ENCODE measurements around the gene AP3D1. TPM values are rescaled to one million over a fixed set of nuclear protein-coding genes. Genes with fewer than 3 reads are reported as not detected.

AP3D1 gene
- total RNA-seq, 1 donor from 2014 or later = 50.9 TPM

GRCh38 chr19:2060884-2061494 is 90.4 kb downstream of the AP3D1 start:
- Histone ChIP-seq H3K9me3 (ENCODE audit: low read depth) (no peaks in the 10 kb centered on the region), H3F3A (ENCODE audit: low read depth) (peaks cover 44% of the 10 kb centered on the region), H3K4me2 (peak overlapping the region; percentile 85), H3K9ac (peak overlapping the region; percentile 59), H4K20me1 (ENCODE audit: low read depth) (no peaks in the 10 kb centered on the region), H3K27me3 (no peaks in the 10 kb centered on the region), H3K79me2 (ENCODE audit: low read depth) (no peaks in the 10 kb centered on the region), H3K27ac (peak overlapping the region; percentile 93), H3K4me3 (peak overlapping the region; percentile 78), H2AFZ (replicated peaks) (no peak overlapping the region), H3K36me3 (no peaks in the 10 kb centered on the region), H3K4me1 (peaks cover 27% of the 10 kb centered on the region)
- H3K4me3 Mint-ChIP-seq = peak overlapping the region; percentile 88
- H3K27me3 Mint-ChIP-seq (ENCODE audit: insufficient read depth, low read depth) = peaks cover 6% of the 10 kb centered on the region
- H3K27ac Mint-ChIP-seq = peak overlapping the region; percentile 99
- peaks cover 52% of the 10 kb centered on the region for H3K4me1 Mint-ChIP-seq
- DNase-seq (ENCODE audit: low spot score) = peak; percentile 92
- no peak for TF ChIP-seq EZH2phosphoT487 (IDR thresholded peaks at IDR 0.05)
- no peak for TF ChIP-seq CTCF (IDR thresholded peaks at IDR 0.05)
- no peak for TF ChIP-seq EZH2 (IDR thresholded peaks at IDR 0.05)
- H3K36me3 Mint-ChIP-seq = no peaks in the 10 kb centered on the region
- no peaks in the 10 kb centered on the region for H3K9me3 Mint-ChIP-seq

GRCh38 chr19:2059422-2060201 is 91.8 kb downstream of the AP3D1 start:
- Mint-ChIP-seq H3K9me3 (no peaks in the 10 kb centered on the region), H3K36me3 (no peaks in the 10 kb centered on the region), H3K4me1 (peaks cover 53% of the 10 kb centered on the region), H3K27ac (peak overlapping the region; percentile 99), H3K4me3 (peak overlapping the region; percentile 88), H3K27me3 (ENCODE audit: insufficient read depth, low read depth) (peaks cover 10% of the 10 kb centered on the region)
- Histone ChIP-seq H2AFZ (replicated peaks) (no peak overlapping the region), H3K36me3 (no peaks in the 10 kb centered on the region), H3K79me2 (ENCODE audit: low read depth) (no peaks in the 10 kb centered on the region), H3K27me3 (no peaks in the 10 kb centered on the region), H3K4me3 (peak overlapping the region; percentile 78), H4K20me1 (ENCODE audit: low read depth) (no peaks in the 10 kb centered on the region), H3K9me3 (ENCODE audit: low read depth) (no peaks in the 10 kb centered on the region), H3K4me2 (peak overlapping the region; percentile 85), H3K9ac (no peak overlapping the region), H3K27ac (no peak overlapping the region), H3K4me1 (peaks cover 33% of the 10 kb centered on the region), H3F3A (ENCODE audit: low read depth) (peaks cover 44% of the 10 kb centered on the region)
- peak; percentile 70 for DNase-seq (ENCODE audit: low spot score)
- TF ChIP-seq CTCF (IDR thresholded peaks at IDR 0.05) (no peak), EZH2phosphoT487 (IDR thresholded peaks at IDR 0.05) (no peak), EZH2 (IDR thresholded peaks at IDR 0.05) (no peak)

- H3K27ac Mint-ChIP-seq = peak overlapping the region; percentile 95
- no peak for DNase-seq (ENCODE audit: low spot score)
- no peaks in the 10 kb centered on the region for H3K79me2 ChIP-seq (ENCODE audit: low read depth)
- no peaks in the 10 kb centered on the region for H3K36me3 ChIP-seq
- H3K4me1 Mint-ChIP-seq = peaks cover 47% of the 10 kb centered on the region
- H3K4me3 ChIP-seq = no peak overlapping the region
- H3K9me3 ChIP-seq (ENCODE audit: low read depth) = no peaks in the 10 kb centered on the region
- no peaks in the 10 kb centered on the region for H3K9me3 Mint-ChIP-seq
- H3K4me1 ChIP-seq = peaks cover 33% of the 10 kb centered on the region
- TF ChIP-seq EZH2 (IDR thresholded peaks at IDR 0.05) = no peak
- no peak for TF ChIP-seq CTCF (IDR thresholded peaks at IDR 0.05)
- TF ChIP-seq EZH2phosphoT487 (IDR thresholded peaks at IDR 0.05) = no peak
- peaks cover 7% of the 10 kb centered on the region for H3K27me3 Mint-ChIP-seq (ENCODE audit: insufficient read depth, low read depth)
- H3K4me3 Mint-ChIP-seq = peak overlapping the region; percentile 39
- H4K20me1 ChIP-seq (ENCODE audit: low read depth) = no peaks in the 10 kb centered on the region
- no peak overlapping the region for H3K9ac ChIP-seq
- H3K27ac ChIP-seq = peak overlapping the region; percentile 58
- H3F3A ChIP-seq (ENCODE audit: low read depth) = peaks cover 44% of the 10 kb centered on the region
- no peaks in the 10 kb centered on the region for H3K27me3 ChIP-seq
- H3K4me2 ChIP-seq = no peak overlapping the region
- no peak overlapping the region for H2AFZ ChIP-seq (replicated peaks)
- H3K36me3 Mint-ChIP-seq = no peaks in the 10 kb centered on the region
Observed at GRCh38 chr19:2058570-2059421, 92.6 kb downstream of the AP3D1 start.

Data from neural progenitor cell (in vitro differentiated cells).